ENCODE results near the gene MVD.

MVD gene

GRCh38 chr16:88658714-88659113, 4.2 kb downstream of the MVD start:
- no peak for FAIRE-seq
- DNase-seq (ENCODE audit: insufficient read length, low spot score): no peak

DNA sequence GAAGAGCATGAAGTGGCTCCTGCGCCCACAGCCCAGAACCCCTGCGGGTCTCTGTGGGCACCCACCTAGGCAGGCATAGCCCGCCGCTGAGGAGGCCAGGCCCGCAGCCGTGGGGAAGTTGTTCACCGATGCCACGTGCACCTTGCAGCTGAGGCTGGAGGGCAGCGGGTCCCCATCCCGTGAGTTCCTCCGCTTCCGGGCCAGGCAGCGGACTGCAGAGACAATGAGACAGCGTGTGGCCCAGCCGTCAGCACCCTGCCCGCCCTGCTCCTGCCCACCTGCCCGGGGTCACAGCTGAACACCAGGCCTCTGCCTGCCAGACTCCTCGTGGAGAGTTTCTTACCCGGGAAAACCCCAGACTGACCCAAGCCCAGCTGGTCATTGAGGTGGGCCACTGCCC, 5.5 kb downstream of the MVD start:
- DNase-seq (ENCODE audit: insufficient read length, low spot score) (no peak), FAIRE-seq (no peak)

DNA sequence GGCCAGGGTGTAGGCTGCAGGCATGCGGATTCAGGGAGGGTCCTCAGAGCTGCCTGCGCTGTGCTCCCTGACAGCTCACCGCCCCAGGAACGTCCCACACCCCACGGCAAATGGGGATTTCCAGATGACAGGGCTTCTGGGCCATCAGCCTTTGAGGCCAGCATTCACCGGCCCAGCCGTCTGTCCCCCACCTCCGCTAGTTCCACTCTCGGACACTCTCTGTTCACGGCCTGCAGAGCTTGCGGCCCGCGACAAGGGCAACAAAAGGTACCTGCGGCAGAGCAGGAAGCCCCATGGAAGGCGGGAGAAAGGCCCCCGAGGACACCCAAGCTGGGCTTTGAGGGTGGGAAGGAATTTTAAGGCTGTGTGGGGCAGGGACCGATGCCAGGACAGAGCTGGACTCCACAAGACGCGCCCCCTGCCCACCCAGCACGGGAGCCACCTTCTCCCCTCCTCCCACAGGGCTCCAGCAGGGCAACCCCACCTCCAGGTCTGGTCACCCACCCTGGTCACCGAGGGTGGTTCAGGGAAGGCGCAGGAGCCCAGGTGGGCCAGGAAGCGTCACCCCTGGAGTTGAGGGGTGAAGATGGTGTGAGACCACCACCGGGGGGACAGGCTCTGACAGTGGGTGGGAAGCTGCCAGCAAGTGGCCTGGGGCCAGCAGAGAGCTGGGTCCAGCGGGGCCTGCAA, 6.5 kb downstream of the MVD start:
- FAIRE-seq (no peak), DNase-seq (ENCODE audit: insufficient read length, low spot score) (no peak)

GRCh38 chr16:88655733-88656281, 7.1 kb downstream of the MVD start:
- FAIRE-seq: no peak
- no peak for DNase-seq (ENCODE audit: insufficient read length, low spot score)

- DNase-seq (ENCODE audit: insufficient read length, low spot score) (no peak), FAIRE-seq (no peak)
Measured at GRCh38 chr16:88655053-88655732, 7.7 kb downstream of the MVD start.

GRCh38 chr16:88654363-88655052, 8.4 kb downstream of the MVD start:
- FAIRE-seq: no peak
- no peak for DNase-seq (ENCODE audit: insufficient read length, low spot score)

DNA sequence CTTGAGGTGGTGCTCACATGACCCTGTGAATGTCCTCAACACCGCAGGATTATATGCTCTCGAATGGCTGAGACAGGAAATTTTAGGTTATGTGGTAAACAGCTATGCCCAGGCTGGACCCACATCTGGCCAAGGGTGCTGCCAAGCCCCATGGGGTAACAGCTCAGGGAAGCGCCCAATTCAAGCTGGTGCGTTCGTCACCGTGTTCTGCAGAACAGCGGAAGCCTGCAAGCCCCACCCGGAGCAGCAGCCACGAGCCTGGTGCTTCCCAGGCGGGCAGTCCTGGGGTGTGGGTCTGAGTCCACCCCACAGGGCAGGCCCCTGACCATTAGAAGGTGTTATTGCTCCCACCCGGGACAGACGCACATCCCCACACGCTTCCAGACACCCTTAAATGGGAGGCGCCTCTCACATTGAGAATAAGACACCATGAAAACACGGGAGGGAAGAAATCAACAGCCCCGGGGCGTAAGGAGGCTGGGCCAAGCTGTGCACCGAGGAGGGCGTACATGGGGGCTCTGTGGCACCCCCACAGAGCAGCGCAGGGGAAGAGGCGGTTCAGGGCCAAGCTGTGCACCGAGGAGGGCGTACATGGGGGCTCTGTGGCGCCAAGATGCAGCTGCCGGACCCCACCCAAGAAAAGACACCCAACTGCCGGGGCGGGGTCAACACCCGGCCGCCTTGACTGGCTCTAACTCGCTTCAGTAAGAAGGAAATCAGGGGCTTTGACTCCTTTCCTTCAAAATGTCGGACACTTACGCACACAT, 9.1 kb downstream of the MVD start:
- no peak for DNase-seq (ENCODE audit: insufficient read length, low spot score)
- no peak for FAIRE-seq

DNA sequence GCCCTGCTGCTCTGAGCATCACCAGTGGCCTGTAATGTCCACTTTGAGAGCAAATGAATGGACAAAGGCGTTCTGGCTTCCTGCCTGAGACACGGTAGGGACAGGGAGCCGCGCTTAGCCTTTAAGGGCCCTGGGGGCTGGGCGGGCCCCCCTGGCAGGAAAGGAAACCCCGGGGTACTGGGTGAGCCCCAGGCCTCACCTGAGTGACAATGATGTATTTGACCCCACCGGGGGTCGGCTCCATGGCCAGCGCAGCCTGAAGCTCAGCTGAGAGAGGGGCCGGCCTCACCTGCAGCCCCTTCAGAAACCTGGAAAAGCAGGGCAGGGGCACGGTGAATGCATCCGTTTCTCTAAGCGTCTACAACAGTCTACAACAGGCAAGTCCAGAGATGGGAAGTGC, 9.8 kb downstream of the MVD start:
- DNase-seq (ENCODE audit: insufficient read length, low spot score): no peak
- FAIRE-seq: no peak

DNA sequence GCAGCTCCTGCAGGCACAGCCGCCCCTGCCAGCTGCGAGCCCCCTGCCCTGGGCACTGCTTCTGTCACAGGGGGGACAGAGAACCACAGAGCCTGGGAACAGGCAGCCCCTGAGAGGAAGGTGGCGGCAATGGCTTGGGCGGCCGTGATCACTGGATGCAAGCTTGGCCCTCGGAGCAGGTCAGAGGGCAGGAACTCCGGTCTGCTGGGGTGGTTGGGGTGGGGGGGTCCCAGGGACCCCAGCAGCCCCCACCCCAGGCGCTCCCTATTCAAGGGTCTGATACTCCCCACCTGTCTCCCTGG, 10.2 kb downstream of the MVD start:
- no peak for FAIRE-seq

DNA sequence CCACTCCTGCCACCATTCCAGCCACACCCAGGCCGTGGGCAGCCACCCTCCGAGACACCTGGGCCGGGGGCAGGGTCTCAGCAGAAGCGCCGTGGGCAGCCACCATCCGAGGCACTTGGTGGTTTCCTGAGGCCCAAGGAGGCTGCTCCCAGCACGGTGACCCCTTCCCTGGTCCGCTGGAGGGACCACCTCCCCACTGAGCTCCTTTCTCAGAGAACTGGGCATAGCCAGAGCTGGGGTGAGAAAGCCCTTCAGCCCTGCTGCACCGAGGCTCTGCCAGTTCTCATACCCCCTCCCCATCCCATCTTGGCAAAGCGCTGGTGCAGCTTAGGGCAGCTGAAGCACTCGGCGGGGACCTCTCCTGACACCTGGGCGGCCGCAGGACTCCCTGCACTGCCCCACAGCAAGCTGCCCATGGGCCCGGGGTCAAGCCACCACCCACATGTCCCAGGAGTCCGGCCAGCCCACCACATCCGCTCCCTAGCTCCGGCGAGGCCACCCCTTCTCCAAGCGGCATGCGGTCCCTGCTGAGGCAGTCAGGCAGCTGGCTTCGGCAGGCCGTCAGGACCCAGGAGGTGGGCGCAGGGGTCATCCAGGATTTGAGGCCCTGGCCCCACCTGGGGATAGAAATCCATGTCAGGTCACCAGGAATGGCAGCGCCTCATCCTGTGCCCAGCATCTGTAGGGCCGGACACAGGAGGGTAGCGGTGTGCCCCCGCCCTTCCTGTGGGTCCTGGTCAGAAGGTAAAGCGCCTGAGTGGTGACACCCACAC, 10.7 kb downstream of the MVD start:
- DNase-seq (ENCODE audit: insufficient read length, low spot score) (no peak), FAIRE-seq (no peak)

More for the DNA sequence above, 10.2 kb downstream of the MVD start:
- no peak for DNase-seq (ENCODE audit: insufficient read length, low spot score)

GRCh38 chr16:88651276-88651988, 11.5 kb downstream of the MVD start:
- FAIRE-seq (peak; percentile 62), DNase-seq (ENCODE audit: insufficient read length, low spot score) (no peak)

GRCh38 chr16:88650749-88651275, 12.1 kb downstream of the MVD start, which contains the start of gene CYBA:
Gene CYBA, minus strand, starts transcription at chr16:88651053. Its CDS starts 40 bp downstream, at chr16:88651013.
- FAIRE-seq (no peak), DNase-seq (ENCODE audit: insufficient read length, low spot score) (peak; percentile 93)

- DNase-seq (ENCODE audit: insufficient read length, low spot score) (no peak), FAIRE-seq (peak; percentile 9)
Measured at GRCh38 chr16:88649924-88650748, 12.8 kb downstream of the MVD start.

DNA sequence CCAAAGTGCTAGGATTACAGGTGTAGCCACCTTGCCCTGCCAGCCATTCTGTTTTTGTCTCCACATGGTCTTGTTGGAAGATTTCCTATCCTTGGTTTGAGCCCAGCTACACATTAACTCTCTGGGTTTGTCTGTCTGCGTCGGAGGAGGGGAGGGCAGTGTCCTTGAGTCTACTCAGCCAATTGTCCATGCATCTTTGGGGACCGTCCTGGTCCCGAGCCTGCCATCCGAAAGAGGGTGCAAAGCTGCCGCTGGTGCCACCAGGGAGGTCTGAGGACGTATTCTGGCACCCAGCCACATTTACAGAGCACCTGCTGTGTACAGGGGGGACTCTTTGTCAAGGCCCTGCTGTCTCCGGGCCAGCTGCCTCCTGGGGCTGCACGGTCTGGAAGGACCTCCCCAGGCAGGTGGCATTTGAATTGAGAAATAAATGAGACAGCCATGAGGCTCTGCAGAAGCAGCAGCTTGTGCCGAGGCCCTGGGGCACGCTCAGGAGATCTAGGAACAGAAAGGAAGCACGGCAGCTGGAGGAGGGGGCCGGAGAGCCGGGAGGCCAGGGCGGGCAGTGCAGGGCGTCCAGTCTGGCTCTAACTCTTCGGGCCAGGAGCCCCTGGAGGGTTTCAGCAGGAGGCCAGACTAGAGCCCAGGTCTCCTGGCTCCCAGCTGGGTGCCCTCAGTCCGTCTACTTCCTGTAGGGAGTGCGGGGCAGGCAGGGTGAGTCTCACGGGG, 13.5 kb downstream of the MVD start:
- DNase-seq (ENCODE audit: insufficient read length, low spot score): no peak
- FAIRE-seq: no peak

DNA sequence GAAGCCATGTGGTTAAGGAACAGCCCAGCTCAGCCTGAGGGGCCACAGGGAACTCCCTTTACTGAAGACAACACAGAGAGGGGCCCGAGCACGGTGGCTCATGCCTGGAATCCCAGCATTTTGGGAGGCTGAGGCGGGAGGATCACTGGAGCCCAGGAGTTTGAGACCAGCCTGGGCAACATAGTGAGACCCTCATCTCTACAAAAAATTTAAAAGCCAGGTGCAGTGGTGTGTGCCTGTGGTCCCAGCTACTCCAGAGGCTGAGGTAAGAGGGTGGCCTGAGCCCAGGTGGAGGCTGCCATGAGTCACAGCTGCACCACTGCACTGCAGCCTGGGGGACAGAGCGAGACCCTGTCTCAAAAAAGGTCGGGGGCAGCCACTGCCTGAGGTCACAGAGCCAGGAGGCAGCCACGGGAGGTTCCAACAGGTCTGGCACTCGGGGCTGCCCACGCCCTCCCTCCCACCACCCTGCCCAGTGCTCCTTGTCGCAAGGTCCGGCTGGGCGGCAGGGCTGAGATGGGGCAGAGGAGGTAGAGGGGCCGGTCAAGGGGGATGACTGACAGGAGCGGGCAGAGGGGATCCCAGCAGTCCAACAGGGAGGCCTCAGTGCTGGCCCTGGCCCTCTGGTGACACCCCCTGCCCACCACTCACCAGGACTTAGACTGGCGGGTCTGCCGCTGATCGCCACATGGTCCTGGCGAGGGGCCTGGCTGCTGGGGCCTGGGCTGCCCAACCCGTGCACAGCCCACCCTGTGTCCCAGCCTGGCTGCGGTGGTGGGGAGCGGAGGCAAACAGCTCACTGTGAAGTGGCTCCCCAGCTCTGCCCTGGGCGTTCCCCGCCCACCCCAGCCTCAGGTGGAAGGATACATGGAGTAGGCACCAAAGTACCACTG, 15.5 kb downstream of the MVD start:
- FAIRE-seq (no peak), DNase-seq (ENCODE audit: insufficient read length, low spot score) (no peak)

DNA sequence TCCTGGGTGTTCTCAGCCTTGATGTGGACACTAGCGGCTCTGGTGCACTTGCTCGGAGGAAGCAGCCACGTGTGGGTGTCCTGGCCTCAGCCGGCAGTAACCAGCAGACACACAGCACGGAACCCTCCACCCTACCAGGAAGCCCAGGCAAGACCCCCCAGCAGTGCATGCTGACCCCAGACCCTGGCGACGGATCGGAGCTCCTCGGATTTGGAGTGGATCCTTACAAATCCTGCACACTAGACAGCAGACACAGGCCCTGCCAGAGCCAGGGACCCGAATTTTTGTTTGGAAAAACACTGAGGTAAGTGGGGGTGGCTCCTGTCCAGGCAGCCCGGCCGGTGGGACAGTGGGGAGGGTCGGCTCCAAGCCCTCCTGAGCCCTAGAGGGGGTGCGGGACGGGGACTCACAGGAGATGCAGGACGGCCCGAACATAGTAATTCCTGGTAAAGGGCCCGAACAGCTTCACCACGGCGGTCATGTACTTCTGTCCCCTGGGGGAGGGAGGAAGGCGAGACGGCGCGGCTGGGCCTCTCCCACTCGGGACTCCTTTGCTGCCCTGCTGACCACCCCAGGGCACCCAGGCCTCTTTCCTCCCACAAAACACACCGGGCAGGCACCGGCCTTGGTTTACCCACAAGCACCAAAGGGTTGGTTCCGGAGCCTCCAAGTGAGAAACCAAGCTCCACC, 16.4 kb downstream of the MVD start:
- DNase-seq (ENCODE audit: insufficient read length, low spot score) (no peak), FAIRE-seq (no peak)
